ENCODE measurements around the gene USP46.
A peak's percentile ranks its signal among the peaks of the same experiment; 100 is the strongest.

Gene USP46

GRCh38 chr4:52566136-52567031, 92.7 kb downstream of the USP46 start:
- DNase-seq = no peak

GRCh38 chr4:52560844-52561280, 98.2 kb downstream of the USP46 start:
- DNase-seq = no peak

GRCh38 chr4:52555356-52555716, 103.8 kb downstream of the USP46 start:
- DNase-seq = no peak

GRCh38 chr4:52554612-52555355, 104.3 kb downstream of the USP46 start:
- peak; percentile 49 for DNase-seq

GRCh38 chr4:52552778-52553177, 106.3 kb downstream of the USP46 start:
- no peak for DNase-seq

- DNase-seq = no peak
Observed at GRCh38 chr4:52551487-52551886, 107.6 kb downstream of the USP46 start.

GRCh38 chr4:52550186-52550585, 108.9 kb downstream of the USP46 start:
- peak; percentile 22 for DNase-seq

DNA sequence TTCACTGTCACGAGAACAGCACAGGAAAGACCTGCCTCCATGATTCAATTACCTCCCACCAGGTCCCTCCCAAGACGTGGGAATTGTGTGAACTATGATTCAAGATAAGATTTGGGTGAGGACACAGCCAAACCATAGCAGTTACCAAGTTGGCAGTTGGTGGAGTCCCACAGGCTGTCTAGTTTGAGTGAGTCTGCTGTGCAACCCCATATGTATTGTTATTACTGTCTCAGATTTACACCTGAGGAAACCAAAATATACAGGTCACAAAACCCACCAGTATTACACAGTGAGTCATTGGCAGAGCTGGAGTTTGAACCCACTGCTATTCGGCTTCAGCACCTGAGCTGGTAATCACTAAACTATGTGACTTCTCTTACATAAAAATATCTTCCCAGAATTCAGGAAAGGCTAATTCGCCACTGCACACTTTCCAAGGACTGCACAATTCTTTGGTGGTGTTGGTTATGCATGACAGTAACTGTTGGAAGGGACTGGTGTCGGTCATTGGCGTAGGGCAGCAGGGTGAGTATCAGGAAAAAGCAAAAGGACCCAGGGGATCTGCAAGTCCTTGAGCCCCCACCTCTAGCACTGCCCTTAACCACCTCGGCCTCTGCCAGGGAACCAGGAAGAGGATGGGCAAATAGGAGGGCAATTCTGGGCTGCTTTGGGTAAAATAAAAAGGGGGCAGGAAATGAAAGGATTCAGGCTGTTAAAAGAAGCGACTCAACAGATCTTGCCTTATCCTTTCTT, 110.1 kb downstream of the USP46 start:
- DNase-seq = no peak

GRCh38 chr4:52546449-52546848, 112.7 kb downstream of the USP46 start:
- DNase-seq = no peak

GRCh38 chr4:52545099-52546069, 113.7 kb downstream of the USP46 start:
- peak; percentile 91 for DNase-seq

All from eye (tissue), 1 donor.